HG03378 (cell line): ENCODE data around the gene SRD5A1.

ENCODE experiments used
- ATAC-seq: cut with Tn5 transposase; IDR thresholded peaks from one replicate; pipeline ENCODE4 v1.9.1; 2021; ENCODE audit warnings: mild to moderate bottlenecking, moderate library complexity; ENCODE audit not compliant: unreplicated experiment

SRD5A1 gene

DNA sequence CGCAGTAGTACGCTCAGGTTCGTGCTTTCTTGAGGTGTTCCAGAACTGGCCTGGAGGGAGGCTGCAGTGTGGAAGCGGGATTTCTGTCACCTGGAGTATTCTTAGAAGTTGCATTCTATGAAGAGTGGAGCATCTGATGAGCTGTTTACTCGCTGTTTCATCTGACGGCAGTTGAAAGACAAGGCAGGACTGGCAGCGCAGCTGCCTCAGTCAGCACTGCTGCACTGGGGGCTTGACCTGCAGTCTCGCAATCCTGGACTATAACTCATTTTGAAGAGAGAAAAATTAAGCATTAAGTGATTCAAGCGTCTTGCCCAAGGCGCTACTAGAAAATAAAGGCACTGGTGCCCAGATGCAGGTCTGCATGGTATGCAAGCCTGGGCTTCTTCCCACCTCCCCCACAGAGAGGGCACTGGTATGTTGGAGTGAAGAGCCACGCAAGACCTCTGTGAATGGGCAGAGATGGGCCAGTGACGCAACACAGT, 90.6 kb downstream of the SRD5A1 start:
- ATAC-seq: no peak
